ENCODE data around the gene EPYC. TPM values are rescaled to one million over a fixed set of nuclear protein-coding genes. Genes with fewer than 3 reads are reported as not detected.
A peak's percentile ranks its signal among the peaks of the same experiment; 100 is the strongest.

Gene EPYC
- total RNA-seq, 1 experiment from 2014 or later, result not detected

- intact Hi-C loops (cut with micrococcal nuclease), result loop anchor here (5.0 kb wide), 1 partner anchor 197 kb away; no protein-coding TSS in a partner anchor
- no peak for DNase-seq (ENCODE audit: unreplicated experiment)
- Mint-ChIP-seq H3K4me1 (ENCODE audit: insufficient read depth, unreplicated experiment) (no peaks in the 10 kb centered on the region), H3K27ac (ENCODE audit: low read depth, unreplicated experiment) (no peak overlapping the region), H3K4me3 (ENCODE audit: unreplicated experiment) (no peak overlapping the region), H3K9me3 (ENCODE audit: unreplicated experiment) (no peaks in the 10 kb centered on the region), H3K27me3 (ENCODE audit: insufficient read depth, unreplicated experiment) (peaks cover 1% of the 10 kb centered on the region), H3K36me3 (ENCODE audit: insufficient read depth, unreplicated experiment) (no peaks in the 10 kb centered on the region)
- no peak for TF ChIP-seq CTCF (IDR thresholded peaks at IDR 0.05; ENCODE audit: unreplicated experiment)
- no TSS peak for BruUV-seq (replicated peaks)
- ChIA-PET POLR2A (interaction anchor here (1.1 kb wide), 1 partner anchor 198 kb away, joined by 4 read pairs; no protein-coding TSS in a partner anchor), CTCF (interaction anchor here (0.5 to 5.8 kb wide), 9 partner anchors 21 to 375 kb away, joined by 3 to 75 read pairs (median 5); partner anchors contain the start of gene LUM)
These were observed 24.8 kb downstream of the EPYC start for GRCh38 chr12:90979951-90980350.

DNA sequence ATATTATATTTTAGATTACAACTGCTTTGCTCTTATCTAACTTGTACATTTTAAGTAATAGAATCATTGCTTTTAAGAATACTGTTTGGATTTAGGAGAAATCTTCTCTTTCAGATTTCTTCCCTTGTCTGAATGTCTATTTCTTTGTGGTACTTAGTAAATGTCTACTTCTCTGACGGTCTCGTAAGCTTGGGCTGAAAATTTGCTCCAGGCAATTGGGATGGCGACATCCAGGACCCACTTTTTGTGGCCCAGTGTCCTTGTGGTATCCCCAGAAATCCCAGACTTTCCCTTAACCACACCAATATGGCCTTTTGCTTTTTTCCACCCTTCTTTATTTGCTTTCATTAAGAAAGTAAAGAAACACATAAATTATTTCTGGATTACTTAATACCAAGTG lies 25.8 kb downstream of the EPYC start:
- CTCF ChIA-PET, result interaction anchor here (0.5 to 5.8 kb wide), 28 partner anchors 8 to 510 kb away, joined by 3 to 75 read pairs (median 5); partner anchors contain the start of gene LUM
- Mint-ChIP-seq H3K27ac (ENCODE audit: low read depth, unreplicated experiment) (no peak overlapping the region), H3K27me3 (ENCODE audit: insufficient read depth, unreplicated experiment) (peaks cover 10% of the 10 kb centered on the region), H3K36me3 (ENCODE audit: insufficient read depth, unreplicated experiment) (no peaks in the 10 kb centered on the region), H3K4me1 (ENCODE audit: insufficient read depth, unreplicated experiment) (no peaks in the 10 kb centered on the region), H3K9me3 (ENCODE audit: unreplicated experiment) (no peaks in the 10 kb centered on the region), H3K4me3 (ENCODE audit: unreplicated experiment) (no peak overlapping the region)
- intact Hi-C loops (cut with micrococcal nuclease), result loop anchor here (5.0 kb wide), 1 partner anchor 198 kb away; no protein-coding TSS in a partner anchor
- no peak for DNase-seq (ENCODE audit: unreplicated experiment)
- POLR2A ChIA-PET, result interaction anchor here (0.8 kb wide), 1 partner anchor 366 kb away, joined by 4 read pairs; no protein-coding TSS in a partner anchor
- TF ChIP-seq CTCF (IDR thresholded peaks at IDR 0.05; ENCODE audit: unreplicated experiment), result no peak
- BruUV-seq (replicated peaks), result no TSS peak

DNA sequence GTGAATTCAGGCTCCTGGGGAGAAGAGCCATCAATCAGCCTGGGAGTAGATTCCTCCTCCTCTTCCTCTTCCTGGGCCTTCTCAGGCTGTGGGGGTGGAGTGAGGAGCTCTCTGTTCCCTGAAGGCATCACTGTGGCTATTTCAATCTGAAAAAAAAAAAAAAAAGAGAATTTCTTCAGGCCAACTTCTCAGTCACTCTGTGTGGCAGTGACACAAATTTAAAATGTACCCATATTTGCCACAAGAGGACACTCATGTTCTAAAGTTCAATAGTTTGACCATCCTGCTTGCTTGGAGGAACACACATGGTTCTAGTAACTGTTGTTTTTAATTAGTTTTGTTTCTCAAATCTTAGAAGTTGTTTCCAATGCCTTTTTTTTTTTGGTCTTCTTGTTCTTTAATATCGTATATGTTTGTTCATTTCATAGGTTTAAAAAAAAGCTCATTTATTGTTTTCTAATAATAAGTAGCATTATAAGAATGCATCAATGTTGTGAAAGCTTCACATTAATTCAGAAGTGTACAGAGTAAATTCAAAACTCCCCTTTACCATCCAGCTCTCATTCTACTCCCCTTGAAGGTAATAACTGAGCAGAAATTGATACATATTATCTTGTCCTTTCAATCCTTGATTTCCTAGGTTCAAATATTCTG lies 26.5 kb downstream of the EPYC start:
- no TSS peak for BruUV-seq (replicated peaks)
- intact Hi-C loops (cut with micrococcal nuclease), result loop anchor here (1.0 to 5.0 kb wide), 4 partner anchors 131 to 377 kb away; no protein-coding TSS in a partner anchor
- no peaks in the 10 kb centered on the region for H3K4me1 Mint-ChIP-seq (ENCODE audit: insufficient read depth, unreplicated experiment)
- CTCF ChIA-PET, result interaction anchor here (0.5 to 5.8 kb wide), 44 partner anchors 9 to 1771 kb away, joined by 3 to 75 read pairs (median 4); partner anchors contain the start of gene LUM
- no peak overlapping the region for H3K27ac Mint-ChIP-seq (ENCODE audit: low read depth, unreplicated experiment)
- peak; percentile 63 for DNase-seq (ENCODE audit: unreplicated experiment)
- peaks cover 15% of the 10 kb centered on the region for H3K27me3 Mint-ChIP-seq (ENCODE audit: insufficient read depth, unreplicated experiment)
- no peak overlapping the region for H3K4me3 Mint-ChIP-seq (ENCODE audit: unreplicated experiment)
- H3K9me3 Mint-ChIP-seq (ENCODE audit: unreplicated experiment), result no peaks in the 10 kb centered on the region
- no peaks in the 10 kb centered on the region for H3K36me3 Mint-ChIP-seq (ENCODE audit: insufficient read depth, unreplicated experiment)
- POLR2A ChIA-PET, result interaction anchor here (0.8 to 1.0 kb wide), 2 partner anchors 9 to 367 kb away, joined by 3 to 4 read pairs; no protein-coding TSS in a partner anchor
- TF ChIP-seq CTCF (IDR thresholded peaks at IDR 0.05; ENCODE audit: unreplicated experiment), result peak; percentile 77

- BruUV-seq (replicated peaks), result no TSS peak
- Mint-ChIP-seq H3K36me3 (ENCODE audit: insufficient read depth, unreplicated experiment) (no peaks in the 10 kb centered on the region), H3K4me3 (ENCODE audit: unreplicated experiment) (no peak overlapping the region), H3K4me1 (ENCODE audit: insufficient read depth, unreplicated experiment) (no peaks in the 10 kb centered on the region), H3K9me3 (ENCODE audit: unreplicated experiment) (no peaks in the 10 kb centered on the region), H3K27ac (ENCODE audit: low read depth, unreplicated experiment) (no peak overlapping the region), H3K27me3 (ENCODE audit: insufficient read depth, unreplicated experiment) (peaks cover 15% of the 10 kb centered on the region)
- intact Hi-C loops (cut with micrococcal nuclease), result loop anchor here (5.0 kb wide), 1 partner anchor 200 kb away; no protein-coding TSS in a partner anchor
- POLR2A ChIA-PET, result no interaction called here
- CTCF ChIA-PET, result interaction anchor here (0.6 to 5.8 kb wide), 12 partner anchors 8 to 1554 kb away, joined by 3 to 75 read pairs (median 16); partner anchors contain the start of gene LUM
- TF ChIP-seq CTCF (IDR thresholded peaks at IDR 0.05; ENCODE audit: unreplicated experiment), result no peak
- no peak for DNase-seq (ENCODE audit: unreplicated experiment)
These were observed 27.5 kb downstream of the EPYC start for GRCh38 chr12:90977224-90977623.
